Left lobe of liver (tissue), 2 donors: Measurements from ENCODE around the gene NEUROD1. TPM values are rescaled to one million over a fixed set of nuclear protein-coding genes. Genes with fewer than 3 reads are reported as not detected.

Experiments
- ATAC-seq: fragments of 200-7000 bp; cut with Tn5 transposase; one replicate; pipeline ENCODE4 v1.9.1; 2020; ENCODE audit warnings: mild to moderate bottlenecking, moderate library complexity
- DNase-seq: peaks from one replicate; pipeline ENCODE4 v3.0.0-alpha.2; 2020; ENCODE audit warnings: low spot score
- total RNA-seq: library from RNA; stranded (reverse); gene quantifications from one replicate; pipeline ENCODE4 v1.2.1, GENCODE V29; 2021
- donor health status: DM: no; HTN: no; CAD: no; lungs with moderate emphysema.
- donor health status: DM: no; HTN: yes; CAD: no.

The NEUROD1 gene
- total RNA-seq, 1 donor from 2014 or later = not detected

- DNase-seq (no peak), ATAC-seq (no peak)
Measured at GRCh38 chr2:181680937-181681811, 857 bp upstream of the NEUROD1 start.

DNA sequence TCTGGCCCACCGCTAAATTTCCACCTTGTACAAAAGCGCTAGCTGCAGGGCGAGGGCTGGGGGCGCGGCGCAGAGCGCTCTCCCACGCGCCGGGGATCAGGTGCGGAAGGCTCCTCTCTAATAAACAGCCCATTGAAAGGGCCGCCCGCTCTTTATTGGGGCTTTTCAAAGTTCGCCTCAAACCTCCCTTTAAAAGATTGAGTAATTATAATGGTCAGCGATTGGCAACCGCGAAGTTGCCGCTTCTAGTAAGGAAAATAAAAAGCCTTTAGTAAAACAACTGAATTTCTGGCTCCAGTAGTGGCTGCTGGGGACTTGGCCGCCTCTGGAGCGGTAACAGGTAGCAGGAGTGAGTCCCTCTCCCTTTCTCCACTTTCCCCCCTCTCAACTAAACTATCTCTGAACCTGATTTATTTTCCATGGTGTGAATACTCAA lies 755 bp downstream of the NEUROD1 start:
- DNase-seq = no peak
- ATAC-seq = no peak

DNA sequence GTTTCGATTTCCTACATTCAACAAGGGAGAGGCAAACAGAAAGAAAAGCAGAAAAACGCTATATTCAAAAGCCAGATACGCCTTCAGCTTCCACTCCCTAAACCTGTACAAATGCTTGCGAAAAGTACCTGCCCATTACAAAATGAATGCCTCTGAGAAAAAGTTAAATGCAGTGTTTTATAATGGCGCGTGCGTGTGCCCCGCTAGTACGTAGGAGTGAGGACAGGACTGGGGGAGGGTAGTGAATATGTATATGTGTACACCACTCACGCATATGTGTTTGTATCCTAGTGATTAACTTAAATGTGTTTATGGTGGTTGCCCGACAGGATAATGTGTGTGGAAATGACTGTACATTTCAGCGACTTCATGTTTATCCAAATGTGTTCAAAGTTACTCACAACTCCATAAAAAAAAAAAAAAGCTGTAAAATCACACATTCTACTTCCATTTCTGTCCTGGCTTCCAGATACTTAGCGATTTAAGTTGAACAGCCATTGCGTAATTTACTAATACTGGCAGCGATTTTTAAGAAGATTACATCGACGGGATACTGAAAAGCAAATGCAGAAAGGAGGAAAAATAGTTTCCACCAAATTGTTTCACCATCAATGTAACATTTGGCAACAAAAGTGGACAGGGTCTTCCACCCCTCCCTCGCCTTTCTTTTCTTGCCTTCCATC lies 1.3 kb downstream of the NEUROD1 start:
- no peak for ATAC-seq

GRCh38 chr2:181677912-181678586 lies 2.3 kb downstream of the NEUROD1 start:
- peak; percentile 50 for DNase-seq
- peak; percentile 88 for ATAC-seq

More for the DNA sequence above, 1.3 kb downstream of the NEUROD1 start:
- DNase-seq = no peak

GRCh38 chr2:181675254-181675653 lies 5.1 kb downstream of the NEUROD1 start:
- DNase-seq = no peak
- no peak for ATAC-seq

DNA sequence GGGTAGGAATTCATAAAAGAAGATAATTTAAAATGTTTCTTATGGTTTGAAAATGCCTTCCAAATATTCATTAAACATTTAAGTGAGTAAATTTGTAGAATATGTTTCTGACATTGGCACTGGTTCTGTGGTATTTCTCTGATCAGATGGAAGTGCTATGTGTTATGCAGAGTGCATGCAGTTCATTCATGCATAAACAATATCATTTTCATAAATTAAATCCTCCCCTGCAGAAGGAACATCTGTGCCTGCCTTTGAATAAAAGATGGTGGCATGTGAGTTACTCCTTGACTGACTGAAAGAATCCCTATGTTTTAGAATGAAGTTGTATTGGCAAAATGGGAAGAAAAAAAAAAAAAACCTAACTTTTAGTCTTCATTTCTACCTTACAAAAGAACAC lies 5.9 kb downstream of the NEUROD1 start:
- no peak for DNase-seq
- no peak for ATAC-seq

- DNase-seq = no peak
- no peak for ATAC-seq
Measured at GRCh38 chr2:181673173-181673572, 7.1 kb downstream of the NEUROD1 start.

DNA sequence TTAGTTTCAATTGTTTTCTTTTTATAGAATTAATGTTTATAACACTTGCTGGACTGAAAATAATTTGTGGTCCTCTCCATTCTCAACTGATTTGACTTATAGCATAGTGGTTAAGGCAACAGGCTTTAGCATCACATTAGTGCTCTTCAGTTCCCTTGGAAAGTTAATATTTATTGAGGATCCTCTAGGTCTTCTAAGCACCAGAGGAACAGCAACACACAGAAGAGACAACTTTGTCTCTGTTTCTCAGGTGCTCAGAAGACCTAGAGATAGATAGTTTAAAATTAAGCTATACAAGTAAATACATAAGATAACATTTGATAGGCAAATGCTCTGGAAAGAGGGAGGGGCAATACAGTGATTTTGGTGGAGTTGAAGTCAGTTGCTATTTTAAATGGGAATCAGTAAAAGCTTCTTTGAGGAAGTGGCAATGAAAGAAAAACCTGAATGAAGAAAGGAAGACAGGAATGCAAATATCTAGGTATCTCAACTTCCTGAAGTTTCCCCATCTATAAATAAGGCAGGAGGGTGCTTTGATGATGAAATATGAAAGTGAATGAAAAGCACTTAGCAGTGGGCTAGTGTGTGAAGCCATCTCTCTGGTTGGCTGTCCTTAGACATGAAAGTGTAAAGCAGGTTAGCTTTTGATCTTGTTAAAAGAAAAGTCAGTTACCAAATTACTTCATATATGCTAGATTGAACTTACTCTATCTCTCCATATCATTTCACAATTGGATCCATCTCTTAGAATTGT lies 7.9 kb downstream of the NEUROD1 start:
- ATAC-seq (no peak), DNase-seq (no peak)

DNA sequence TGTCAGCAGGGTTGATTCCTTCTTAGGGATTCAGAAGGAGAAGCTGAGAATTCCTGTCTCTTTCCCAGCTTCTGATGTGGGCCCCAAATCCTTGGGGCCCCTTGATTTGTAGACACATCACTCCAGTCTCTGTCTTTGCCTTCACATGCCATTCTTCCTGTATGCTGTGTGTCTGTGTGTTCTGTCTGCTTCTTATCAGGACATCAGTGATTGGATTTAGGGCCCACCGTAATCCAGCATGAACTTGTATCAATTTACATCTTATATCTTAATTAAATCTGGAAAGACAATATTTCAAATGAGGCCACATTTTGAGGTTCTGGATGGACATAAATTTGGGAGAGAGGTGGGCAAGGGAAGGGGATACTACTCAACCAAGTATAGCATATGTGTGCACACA lies 9.7 kb downstream of the NEUROD1 start:
- ATAC-seq = no peak
- no peak for DNase-seq

DNA sequence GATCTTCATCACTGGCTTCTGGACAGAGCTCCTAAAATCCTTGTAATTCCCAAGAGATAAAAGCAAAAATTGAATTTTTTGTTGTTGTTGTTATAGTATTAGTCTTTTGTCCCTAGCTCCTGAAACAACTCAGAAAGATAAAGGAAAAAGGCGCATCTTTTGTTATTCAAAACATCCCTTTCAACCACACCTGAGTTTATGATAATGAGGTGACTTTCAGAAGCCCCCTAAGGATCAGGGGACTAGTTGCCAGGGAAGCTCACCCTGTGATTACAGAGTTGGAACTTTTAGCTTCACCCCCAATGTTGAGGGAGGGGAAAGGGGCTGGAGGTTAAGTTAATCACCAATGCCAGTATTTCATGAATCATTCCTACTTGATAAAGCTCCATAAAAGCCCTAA lies 13.1 kb downstream of the NEUROD1 start:
- DNase-seq = no peak
- ATAC-seq = no peak

- ATAC-seq = no peak
- no peak for DNase-seq
Measured at GRCh38 chr2:181662287-181662686, 18.0 kb downstream of the NEUROD1 start.

DNA sequence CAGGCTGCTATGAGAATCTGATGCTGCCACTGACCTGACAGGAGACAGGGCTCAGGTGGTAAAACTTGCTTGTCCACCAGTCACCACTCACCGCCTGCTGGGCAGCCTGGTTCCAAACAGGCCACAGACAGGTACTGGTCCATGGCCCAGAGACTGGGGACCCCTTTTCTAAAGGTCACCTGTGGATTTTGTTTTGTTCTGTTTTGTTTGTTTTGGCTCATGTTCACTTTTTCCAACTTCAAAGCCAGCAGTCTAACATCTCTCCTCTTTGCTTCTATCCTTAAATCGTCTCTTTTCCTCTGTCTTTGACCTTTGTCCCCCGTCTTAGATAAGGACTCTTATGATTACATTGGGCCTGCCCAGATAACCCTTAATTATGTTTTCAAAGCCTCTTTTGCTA lies 20.1 kb downstream of the NEUROD1 start:
- no peak for ATAC-seq

DNA sequence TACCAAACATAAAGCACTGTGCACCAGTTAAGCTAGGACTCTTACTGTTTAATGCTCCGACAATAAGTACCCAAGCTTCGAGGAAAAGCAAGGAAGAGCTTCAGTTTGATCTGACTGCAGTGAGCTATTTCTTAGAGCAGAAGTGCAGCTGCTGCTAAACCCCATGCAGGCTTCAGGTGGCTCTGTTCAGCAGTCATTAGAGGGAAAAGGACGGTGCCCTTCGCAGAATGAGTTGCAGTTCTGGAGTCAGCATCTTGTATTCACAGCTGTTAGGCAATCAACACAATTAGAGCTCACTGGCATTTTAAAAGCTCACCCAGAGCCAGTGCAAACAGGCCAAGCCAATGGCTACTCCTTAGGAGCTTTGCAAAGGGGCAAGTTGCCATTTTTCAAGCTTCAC lies 21.9 kb downstream of the NEUROD1 start:
- no peak for ATAC-seq
- no peak for DNase-seq

More for the DNA sequence above, 20.1 kb downstream of the NEUROD1 start:
- DNase-seq = no peak

GRCh38 chr2:181657379-181657778 lies 22.9 kb downstream of the NEUROD1 start:
- DNase-seq (no peak), ATAC-seq (no peak)

GRCh38 chr2:181656450-181657291 lies 23.6 kb downstream of the NEUROD1 start, which contains the start of gene CERKL:
Gene CERKL, minus strand, starts transcription at chr2:181657105. Its CDS starts 99 bp downstream, at chr2:181657006.
- no peak for DNase-seq
- peak; percentile 80 for ATAC-seq

DNA sequence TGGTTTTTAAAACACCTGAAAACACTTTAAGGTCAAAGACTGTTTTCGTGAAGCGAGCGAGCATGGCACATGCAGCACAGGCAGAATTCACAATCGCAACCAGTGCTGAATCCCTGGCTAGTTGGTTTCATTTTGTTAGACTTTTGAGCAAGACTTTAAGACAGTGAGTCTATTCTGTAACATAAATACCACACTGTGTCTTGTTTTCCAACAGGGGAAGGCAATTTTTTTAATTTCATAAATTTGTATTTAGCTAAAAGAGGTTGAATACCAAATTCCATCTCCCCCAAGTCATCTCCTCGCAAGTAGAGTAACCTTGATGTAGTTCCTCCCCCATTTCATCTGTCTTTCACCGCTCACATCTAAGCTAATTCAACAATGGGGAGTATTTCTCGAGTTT lies 24.8 kb downstream of the NEUROD1 start:
- no peak for DNase-seq
- no peak for ATAC-seq

- no peak for DNase-seq
- no peak for ATAC-seq
Measured at GRCh38 chr2:181649436-181649979, 30.8 kb downstream of the NEUROD1 start.

DNA sequence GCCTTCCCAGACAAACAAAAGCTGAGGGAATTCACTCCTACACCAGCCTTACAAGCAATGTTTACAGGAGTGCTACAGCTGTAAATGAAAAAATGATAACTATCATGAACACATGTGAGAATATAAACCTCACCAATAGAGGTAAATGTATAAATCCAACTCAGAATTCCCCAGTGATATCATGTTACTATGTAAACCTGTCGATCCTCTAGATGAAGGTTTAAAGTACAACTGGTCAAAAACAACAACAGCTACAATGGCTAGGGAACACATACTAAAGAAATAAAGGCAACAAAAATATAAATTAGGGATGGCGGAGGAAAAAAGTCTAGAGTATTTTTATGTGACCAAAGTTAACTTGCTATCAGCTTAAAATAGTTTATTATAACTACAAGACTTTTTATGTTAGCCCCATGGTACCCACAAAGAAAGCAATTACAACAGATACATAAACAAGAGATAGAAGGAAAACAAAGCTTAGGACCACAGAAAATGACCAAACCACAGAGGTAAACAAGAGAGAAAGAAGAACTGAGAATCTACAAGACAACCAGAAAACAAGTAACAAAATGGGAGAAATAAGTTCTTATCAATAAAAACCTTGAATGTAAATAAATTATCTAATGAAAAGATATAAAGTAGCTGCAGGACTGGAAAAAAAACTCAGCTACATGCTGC lies 31.7 kb downstream of the NEUROD1 start:
- no peak for ATAC-seq
- DNase-seq = no peak

- DNase-seq (no peak), ATAC-seq (no peak)
Measured at GRCh38 chr2:181646415-181646987, 33.8 kb downstream of the NEUROD1 start.
